Hepatocyte (in vitro differentiated cells): ENCODE measurements around the gene DEK.

Source experiments
- CTCF ChIP-seq: fragments of 200-600 bp; sonication (generic); IDR thresholded peaks from 2 replicates; pipeline ENCODE4 v1.5.1; 2016; ENCODE audit warnings: antibody characterized with exemption, mild to moderate bottlenecking; ENCODE audit not compliant: poor library complexity
- EZH2phosphoT487 ChIP-seq: fragments of 200-600 bp; sonication (generic); IDR thresholded peaks from one replicate; pipeline ENCODE4 v1.6.1; 2018; ENCODE audit warnings: antibody characterized with exemption, mild to moderate bottlenecking, low read depth, moderate library complexity; ENCODE audit not compliant: unreplicated experiment, severe bottlenecking

GRCh38 chr6:18240230-18240629, 24.1 kb downstream of the DEK start:
- TF ChIP-seq CTCF (no peak), EZH2phosphoT487 (no peak)
